Measurements from ENCODE around the gene KLF6.

The KLF6 gene

GRCh38 chr10:3802526-3803265 lies 17.7 kb upstream of the KLF6 start:
- H3K23ac ChIP-seq (ENCODE audit: low read depth, low read length, poor library complexity), result no peak overlapping the region
- H2BK120ac ChIP-seq (ENCODE audit: low read depth, low read length), result no peak overlapping the region
- no peak overlapping the region for H4K91ac ChIP-seq (ENCODE audit: low read depth, low read length, poor library complexity)
- H2AFZ ChIP-seq (ENCODE audit: low read length), result no peak overlapping the region
- no peak overlapping the region for H3K9ac ChIP-seq (ENCODE audit: low read depth, low read length, poor library complexity)
- no peak overlapping the region for H3K18ac ChIP-seq (ENCODE audit: low read length)
- H3K4me3 ChIP-seq (ENCODE audit: low read length in 2 of 2), result peak overlapping the region in 1 of 2 donors; percentile 42
- no peak overlapping the region for H3K4me2 ChIP-seq (ENCODE audit: insufficient read depth, low read length, poor library complexity, severe bottlenecking)
- no peak for DNase-seq (ENCODE audit: low spot score)
- H4K8ac ChIP-seq (ENCODE audit: low read depth, low read length), result no peak overlapping the region
- WGBS, 2 donors (ENCODE audit: extremely low coverage in 2 of 2, insufficient read length in 2 of 2, insufficient replicate concordance in 1 of 2), result no CpG with 5 or more reads among the region's 8 CpGs
- no peaks in the 10 kb centered on the region for H3K36me3 ChIP-seq (replicated peaks in 1 of 2; ENCODE audit: control insufficient read depth in 2 of 2, insufficient read depth in 2 of 2, low read length in 2 of 2)
- no peak overlapping the region for H2BK15ac ChIP-seq (ENCODE audit: low read length)
- no peak overlapping the region for H2BK5ac ChIP-seq (ENCODE audit: low read length)
- H3K27me3 ChIP-seq (ENCODE audit: control insufficient read depth in 3 of 3, insufficient read depth in 3 of 3, low read depth in 1 of 3, low read length in 3 of 3), result no peaks in the 10 kb centered on the region
- no peak overlapping the region for H2BK12ac ChIP-seq (ENCODE audit: low read length)
- H3K79me1 ChIP-seq (ENCODE audit: low read depth, low read length), result no peaks in the 10 kb centered on the region
- no peak overlapping the region for H3K4ac ChIP-seq (ENCODE audit: low read length)
- no peak overlapping the region for H3K27ac ChIP-seq (replicated peaks; ENCODE audit: low read length)
- peaks cover 0 to 2% of the 10 kb centered on the region in 2 donors for H3K9me3 ChIP-seq (replicated peaks in 1 of 2; ENCODE audit: control insufficient read depth in 2 of 2, insufficient read depth in 1 of 2, low read depth in 1 of 2, low read length in 2 of 2)
- peaks cover 4 to 14% of the 10 kb centered on the region in 2 donors for H3K4me1 ChIP-seq (ENCODE audit: control insufficient read depth in 2 of 2, insufficient read depth in 1 of 2, low read depth in 1 of 2, low read length in 2 of 2)
- no peak overlapping the region for H3K14ac ChIP-seq (ENCODE audit: low read length)
- H2AK5ac ChIP-seq (ENCODE audit: low read depth, low read length), result no peak overlapping the region

GRCh38 chr10:3801558-3802192 lies 16.7 kb upstream of the KLF6 start:
- Histone ChIP-seq H4K8ac (ENCODE audit: low read depth, low read length) (no peak overlapping the region), H3K4ac (ENCODE audit: low read length) (no peak overlapping the region), H3K9me3 (replicated peaks in 1 of 2; ENCODE audit: control insufficient read depth in 2 of 2, insufficient read depth in 1 of 2, low read depth in 1 of 2, low read length in 2 of 2) (peaks cover 2 to 5% of the 10 kb centered on the region in 2 donors), H3K27ac (replicated peaks; ENCODE audit: low read length) (no peak overlapping the region), H2BK120ac (ENCODE audit: low read depth, low read length) (no peak overlapping the region), H3K79me1 (ENCODE audit: low read depth, low read length) (no peaks in the 10 kb centered on the region), H2BK15ac (ENCODE audit: low read length) (no peak overlapping the region), H2AK5ac (ENCODE audit: low read depth, low read length) (no peak overlapping the region), H3K18ac (ENCODE audit: low read length) (no peak overlapping the region), H4K91ac (ENCODE audit: low read depth, low read length, poor library complexity) (no peak overlapping the region), H3K36me3 (replicated peaks in 1 of 2; ENCODE audit: control insufficient read depth in 2 of 2, insufficient read depth in 2 of 2, low read length in 2 of 2) (no peaks in the 10 kb centered on the region), H2AFZ (ENCODE audit: low read length) (no peak overlapping the region), H3K23ac (ENCODE audit: low read depth, low read length, poor library complexity) (no peak overlapping the region), H3K27me3 (ENCODE audit: control insufficient read depth in 3 of 3, insufficient read depth in 3 of 3, low read depth in 1 of 3, low read length in 3 of 3) (no peaks in the 10 kb centered on the region), H3K14ac (ENCODE audit: low read length) (no peak overlapping the region), H2BK5ac (ENCODE audit: low read length) (no peak overlapping the region), H2BK12ac (ENCODE audit: low read length) (no peak overlapping the region), H3K4me3 (ENCODE audit: low read length in 2 of 2) (no peak overlapping the region), H3K4me2 (ENCODE audit: insufficient read depth, low read length, poor library complexity, severe bottlenecking) (no peak overlapping the region), H3K4me1 (ENCODE audit: control insufficient read depth in 2 of 2, insufficient read depth in 1 of 2, low read depth in 1 of 2, low read length in 2 of 2) (peaks cover 4 to 14% of the 10 kb centered on the region in 2 donors), H3K9ac (ENCODE audit: low read depth, low read length, poor library complexity) (no peak overlapping the region)
- no peak for DNase-seq (ENCODE audit: low spot score)
- WGBS, 2 donors (ENCODE audit: extremely low coverage in 2 of 2, insufficient read length in 2 of 2, insufficient replicate concordance in 1 of 2), result no CpG with 5 or more reads among the region's 11 CpGs

GRCh38 chr10:3800586-3800985 lies 15.6 kb upstream of the KLF6 start:
- DNase-seq (ENCODE audit: low spot score), result no peak
- no peak overlapping the region for H2AK5ac ChIP-seq (ENCODE audit: low read depth, low read length)
- no peak overlapping the region for H2BK12ac ChIP-seq (ENCODE audit: low read length)
- H2BK5ac ChIP-seq (ENCODE audit: low read length), result no peak overlapping the region
- no peak overlapping the region for H4K91ac ChIP-seq (ENCODE audit: low read depth, low read length, poor library complexity)
- H3K27me3 ChIP-seq (ENCODE audit: control insufficient read depth in 3 of 3, insufficient read depth in 3 of 3, low read depth in 1 of 3, low read length in 3 of 3), result no peaks in the 10 kb centered on the region
- H2AFZ ChIP-seq (ENCODE audit: low read length), result no peak overlapping the region
- H3K36me3 ChIP-seq (replicated peaks in 1 of 2; ENCODE audit: control insufficient read depth in 2 of 2, insufficient read depth in 2 of 2, low read length in 2 of 2), result no peaks in the 10 kb centered on the region
- H3K4me1 ChIP-seq (ENCODE audit: control insufficient read depth in 2 of 2, insufficient read depth in 1 of 2, low read depth in 1 of 2, low read length in 2 of 2), result peaks cover 2 to 11% of the 10 kb centered on the region in 2 donors
- peaks cover 2 to 8% of the 10 kb centered on the region in 2 donors for H3K9me3 ChIP-seq (replicated peaks in 1 of 2; ENCODE audit: control insufficient read depth in 2 of 2, insufficient read depth in 1 of 2, low read depth in 1 of 2, low read length in 2 of 2)
- H3K18ac ChIP-seq (ENCODE audit: low read length), result no peak overlapping the region
- H3K27ac ChIP-seq (replicated peaks; ENCODE audit: low read length), result no peak overlapping the region
- H3K4me2 ChIP-seq (ENCODE audit: insufficient read depth, low read length, poor library complexity, severe bottlenecking), result no peak overlapping the region
- no peak overlapping the region for H2BK15ac ChIP-seq (ENCODE audit: low read length)
- no peak overlapping the region for H2BK120ac ChIP-seq (ENCODE audit: low read depth, low read length)
- no peak overlapping the region for H3K23ac ChIP-seq (ENCODE audit: low read depth, low read length, poor library complexity)
- H4K8ac ChIP-seq (ENCODE audit: low read depth, low read length), result no peak overlapping the region
- no peak overlapping the region for H3K14ac ChIP-seq (ENCODE audit: low read length)
- no peak overlapping the region for H3K4ac ChIP-seq (ENCODE audit: low read length)
- H3K4me3 ChIP-seq (ENCODE audit: low read length in 2 of 2), result no peak overlapping the region
- no peak overlapping the region for H3K9ac ChIP-seq (ENCODE audit: low read depth, low read length, poor library complexity)
- no CpG with 5 or more reads among the region's 5 CpGs for WGBS, 2 donors (ENCODE audit: extremely low coverage in 2 of 2, insufficient read length in 2 of 2, insufficient replicate concordance in 1 of 2)
- no peaks in the 10 kb centered on the region for H3K79me1 ChIP-seq (ENCODE audit: low read depth, low read length)

DNA sequence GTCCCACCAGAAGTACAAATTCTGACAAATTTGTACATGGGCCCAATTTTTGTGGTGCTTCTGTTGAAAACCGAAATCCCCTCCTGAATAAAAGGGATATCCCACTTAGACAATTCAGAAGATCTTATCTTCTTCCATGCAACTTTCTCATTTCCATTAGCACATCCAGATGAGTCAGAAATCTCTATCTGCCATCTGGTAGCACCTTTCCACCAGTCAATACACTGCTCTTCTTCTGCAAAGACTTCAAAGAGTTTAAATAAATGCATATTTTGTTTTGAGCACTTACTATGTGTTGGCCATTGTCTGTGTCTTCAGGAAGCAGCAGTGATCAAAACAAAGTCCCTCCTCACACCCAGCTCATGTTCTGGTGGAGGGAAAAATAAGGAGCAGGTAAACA lies 12.7 kb upstream of the KLF6 start:
- H4K91ac ChIP-seq (ENCODE audit: low read depth, low read length, poor library complexity), result no peak overlapping the region
- no peak overlapping the region for H2AFZ ChIP-seq (ENCODE audit: low read length)
- H3K27me3 ChIP-seq (ENCODE audit: control insufficient read depth in 3 of 3, insufficient read depth in 3 of 3, low read depth in 1 of 3, low read length in 3 of 3), result no peaks in the 10 kb centered on the region
- no peaks in the 10 kb centered on the region for H3K36me3 ChIP-seq (replicated peaks in 1 of 2; ENCODE audit: control insufficient read depth in 2 of 2, insufficient read depth in 2 of 2, low read length in 2 of 2)
- no peak overlapping the region for H3K4me3 ChIP-seq (ENCODE audit: low read length in 2 of 2)
- no peak overlapping the region for H3K18ac ChIP-seq (ENCODE audit: low read length)
- H3K14ac ChIP-seq (ENCODE audit: low read length), result no peak overlapping the region
- no peak overlapping the region for H3K9ac ChIP-seq (ENCODE audit: low read depth, low read length, poor library complexity)
- no peak overlapping the region for H4K8ac ChIP-seq (ENCODE audit: low read depth, low read length)
- H3K27ac ChIP-seq (replicated peaks; ENCODE audit: low read length), result no peak overlapping the region
- H2BK120ac ChIP-seq (ENCODE audit: low read depth, low read length), result no peak overlapping the region
- H3K4ac ChIP-seq (ENCODE audit: low read length), result no peak overlapping the region
- H3K9me3 ChIP-seq (replicated peaks in 1 of 2; ENCODE audit: control insufficient read depth in 2 of 2, insufficient read depth in 1 of 2, low read depth in 1 of 2, low read length in 2 of 2), result peaks cover 6 to 8% of the 10 kb centered on the region in 2 donors
- H2BK15ac ChIP-seq (ENCODE audit: low read length), result no peak overlapping the region
- no peak overlapping the region for H2BK5ac ChIP-seq (ENCODE audit: low read length)
- no peaks in the 10 kb centered on the region for H3K79me1 ChIP-seq (ENCODE audit: low read depth, low read length)
- H3K23ac ChIP-seq (ENCODE audit: low read depth, low read length, poor library complexity), result no peak overlapping the region
- H2BK12ac ChIP-seq (ENCODE audit: low read length), result no peak overlapping the region
- no peak overlapping the region for H3K4me2 ChIP-seq (ENCODE audit: insufficient read depth, low read length, poor library complexity, severe bottlenecking)
- H2AK5ac ChIP-seq (ENCODE audit: low read depth, low read length), result no peak overlapping the region
- WGBS, 2 donors (ENCODE audit: extremely low coverage in 2 of 2, insufficient read length in 2 of 2, insufficient replicate concordance in 1 of 2), result no CpG with 5 or more reads among the region's 1 CpG
- no peaks in the 10 kb centered on the region for H3K4me1 ChIP-seq (ENCODE audit: control insufficient read depth in 2 of 2, insufficient read depth in 1 of 2, low read depth in 1 of 2, low read length in 2 of 2)
- DNase-seq (ENCODE audit: low spot score), result no peak

All from neuronal stem cell (in vitro differentiated cells).